Spinal cord (tissue), 10 donors: ENCODE data around the gene FOXE3. TPM values are rescaled to one million over a fixed set of nuclear protein-coding genes. Genes with fewer than 3 reads are reported as not detected.

Source experiments
- DNase-seq, 6 donors: peaks; one replicate each; pipeline versions ENCODE4 v3.0.0 to v3.0.0-alpha.2; 2013 to 2015; ENCODE audit warnings: low spot score in 6 of 6, low read depth in 4 of 6
- H3K27ac ChIP-seq: one replicate; pipeline ENCODE4 v1.5.1; 2013; ENCODE audit warnings: low read depth, low read length, control low read depth
- H3K27me3 ChIP-seq: one replicate; pipeline ENCODE4 v1.6.1; 2013; ENCODE audit warnings: low read length; ENCODE audit not compliant: control insufficient read depth, insufficient read depth
- H3K36me3 ChIP-seq: one replicate; pipeline ENCODE4 v1.6.1; 2013; ENCODE audit warnings: low read length; ENCODE audit not compliant: control insufficient read depth, insufficient read depth
- H3K4me1 ChIP-seq: one replicate; pipeline ENCODE4 v1.6.1; 2013; ENCODE audit warnings: low read length; ENCODE audit not compliant: control insufficient read depth, insufficient read depth
- H3K4me3 ChIP-seq: one replicate; pipeline ENCODE4 v1.5.1; 2013; ENCODE audit warnings: low read depth, low read length, control low read depth
- H3K9me3 ChIP-seq: one replicate; pipeline ENCODE4 v1.6.1; 2013; ENCODE audit warnings: low read length; ENCODE audit not compliant: control insufficient read depth, insufficient read depth
- whole genome bisulfite sequencing: methylation state at CpG from one replicate; pipeline ENCODE4 v1.1.5; 2013; ENCODE audit warnings: missing lambda C conversion rate; ENCODE audit not compliant: insufficient coverage; 5-methylcytosine and 5-hydroxymethylcytosine counted together
- polyA plus RNA-seq, 2 donors: library from polyadenylated mRNA; unstranded; fragments of 120-200 nt; gene quantifications; one replicate each; pipeline ENCODE4 v1.2.1, GENCODE V29; 2013; ENCODE audit not compliant: insufficient read length in 2 of 2
- total RNA-seq, 2 donors: library from RNA; depleted of rRNA in 1 of 2; stranded (reverse); fragments of 120-200 nt in 1 of 2; fragments of >200 nt in 1 of 2; gene quantifications; one replicate each; pipeline versions ENCODE4 v1.2.3 to v1.2.4, GENCODE V29; 2013 to 2014
- donor health status: healthy.

Gene FOXE3
- total and polyA plus RNA-seq, 4 donors = 0.08 to 0.11 TPM; not detected in 2

- peaks cover 37% of the 10 kb centered on the region for H3K4me1 ChIP-seq
- no peaks in the 10 kb centered on the region for H3K9me3 ChIP-seq
- DNase-seq = peak in 5 of 6 donors; percentile 69 to 96 (median 86)
- peak overlapping the region; percentile 30 for H3K27ac ChIP-seq
- H3K4me3 ChIP-seq = peak overlapping the region; percentile 24
- H3K27me3 ChIP-seq = peaks cover 77% of the 10 kb centered on the region
- no peaks in the 10 kb centered on the region for H3K36me3 ChIP-seq
- WGBS = 2% methylated on average over 31 of the region's 32 CpGs
Measured at GRCh38 chr1:47432071-47433036, 16.3 kb downstream of the FOXE3 start.

DNA sequence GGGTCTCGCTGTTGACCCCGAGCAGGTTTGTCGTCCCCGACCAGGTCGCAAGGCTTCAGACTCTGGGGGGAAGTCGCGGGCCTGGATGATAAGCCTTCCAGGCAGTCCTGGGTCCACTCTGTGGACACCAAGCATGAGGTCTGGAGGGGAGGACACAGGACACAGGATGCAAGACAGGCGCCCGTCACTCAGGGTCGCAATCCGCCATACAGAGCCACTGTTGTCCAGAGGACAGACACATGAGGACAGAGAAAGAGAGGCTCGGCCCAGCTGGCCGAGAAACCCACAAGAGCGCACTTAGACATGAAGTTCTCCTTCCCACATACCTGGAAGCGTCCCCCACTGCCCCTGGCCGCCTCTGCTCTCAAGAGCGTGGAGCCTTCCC lies 16.9 kb downstream of the FOXE3 start:
- Histone ChIP-seq H3K36me3 (no peaks in the 10 kb centered on the region), H3K27ac (peak overlapping the region; percentile 30), H3K9me3 (no peaks in the 10 kb centered on the region), H3K27me3 (peaks cover 81% of the 10 kb centered on the region), H3K4me1 (peaks cover 40% of the 10 kb centered on the region), H3K4me3 (peak overlapping the region; percentile 24)
- DNase-seq = no peak
- 7% methylated on average over 17 of the region's 17 CpGs for WGBS

DNA sequence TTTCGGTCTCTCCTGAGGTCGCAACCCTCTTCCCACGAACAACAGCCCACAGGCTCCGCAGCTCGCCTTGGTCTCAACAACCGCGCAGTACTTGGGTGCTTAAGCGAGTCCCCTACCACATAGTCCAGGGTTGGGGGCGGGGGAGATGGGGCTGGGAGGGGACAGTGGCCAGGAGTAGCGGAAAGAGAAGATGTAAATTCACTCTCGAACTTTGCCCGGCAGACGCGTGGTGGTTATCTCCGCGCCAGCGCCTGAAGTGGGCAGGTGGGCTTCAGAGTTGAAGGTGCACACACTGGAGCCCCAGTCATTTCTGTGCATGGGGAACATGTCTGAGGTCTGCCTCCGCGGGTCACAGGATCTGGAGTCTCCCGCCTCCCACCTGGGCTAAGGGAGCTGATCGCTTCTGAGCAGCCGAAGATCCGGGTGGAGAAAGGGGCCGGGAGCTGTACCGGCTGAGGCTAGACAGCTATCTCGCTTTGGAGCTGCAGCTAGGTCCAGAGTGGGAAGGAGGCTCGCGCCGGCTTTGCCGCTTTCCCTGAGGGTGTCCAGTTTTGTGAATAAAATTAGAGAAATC lies 17.5 kb downstream of the FOXE3 start:
- Histone ChIP-seq H3K27me3 (peaks cover 84% of the 10 kb centered on the region), H3K9me3 (no peaks in the 10 kb centered on the region), H3K27ac (no peak overlapping the region), H3K36me3 (no peaks in the 10 kb centered on the region), H3K4me3 (peak overlapping the region; percentile 32), H3K4me1 (peaks cover 40% of the 10 kb centered on the region)
- no peak for DNase-seq
- 5% methylated on average over 25 of the region's 30 CpGs for WGBS

GRCh38 chr1:47434051-47434842 lies 18.2 kb downstream of the FOXE3 start:
- Histone ChIP-seq H3K27me3 (peaks cover 82% of the 10 kb centered on the region), H3K4me3 (peak overlapping the region; percentile 32), H3K27ac (no peak overlapping the region), H3K4me1 (peaks cover 40% of the 10 kb centered on the region), H3K9me3 (no peaks in the 10 kb centered on the region), H3K36me3 (no peaks in the 10 kb centered on the region)
- DNase-seq = peak in 3 of 6 donors; percentile 54 to 89 (median 80)
- under 1% methylated on average over 43 of the region's 51 CpGs for WGBS

DNA sequence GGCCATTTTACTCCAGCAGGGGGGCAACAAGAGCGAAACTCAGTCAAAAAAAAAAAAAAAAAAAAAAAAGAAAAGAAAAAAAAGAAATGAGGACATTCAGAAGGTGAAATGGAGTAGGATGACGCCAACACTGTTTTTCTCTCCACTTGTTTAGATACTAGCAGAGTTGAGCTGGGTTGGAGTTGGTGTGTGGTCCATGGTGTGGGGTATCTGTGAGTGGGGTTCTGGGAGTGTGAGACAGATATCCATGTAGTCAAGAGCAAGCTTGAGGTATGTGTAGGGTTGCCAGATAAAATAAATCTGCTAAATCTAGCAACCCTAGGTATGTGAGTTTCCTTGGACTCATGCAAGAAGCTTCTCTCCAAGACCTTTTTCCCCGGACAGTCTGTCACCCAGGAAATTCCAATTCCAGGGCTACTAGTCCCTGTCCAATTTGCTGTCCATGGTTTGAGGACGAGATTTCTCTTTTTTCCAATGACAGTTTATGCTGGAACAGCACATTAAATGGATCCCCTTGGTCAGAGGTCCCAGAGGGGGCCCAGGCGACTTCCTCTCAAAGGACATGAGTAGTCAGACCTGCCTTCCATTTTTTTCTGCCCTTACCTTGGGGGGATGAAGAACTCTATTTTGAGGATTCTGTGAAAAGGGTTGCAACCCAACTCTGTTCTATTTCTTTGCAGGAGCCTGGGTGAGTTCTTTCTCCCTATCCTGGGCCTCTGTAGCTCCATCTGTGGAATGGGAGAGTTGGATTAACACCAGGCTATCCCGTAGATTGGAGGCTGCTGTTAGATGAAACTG lies 19.6 kb downstream of the FOXE3 start:
- no peak for DNase-seq
- peaks cover 92% of the 10 kb centered on the region for H3K27me3 ChIP-seq
- H3K36me3 ChIP-seq = no peaks in the 10 kb centered on the region
- no peak overlapping the region for H3K27ac ChIP-seq
- H3K9me3 ChIP-seq = no peaks in the 10 kb centered on the region
- 26% methylated on average over 3 of the region's 6 CpGs for WGBS
- peaks cover 44% of the 10 kb centered on the region for H3K4me1 ChIP-seq
- peak overlapping the region; percentile 58 for H3K4me3 ChIP-seq

DNA sequence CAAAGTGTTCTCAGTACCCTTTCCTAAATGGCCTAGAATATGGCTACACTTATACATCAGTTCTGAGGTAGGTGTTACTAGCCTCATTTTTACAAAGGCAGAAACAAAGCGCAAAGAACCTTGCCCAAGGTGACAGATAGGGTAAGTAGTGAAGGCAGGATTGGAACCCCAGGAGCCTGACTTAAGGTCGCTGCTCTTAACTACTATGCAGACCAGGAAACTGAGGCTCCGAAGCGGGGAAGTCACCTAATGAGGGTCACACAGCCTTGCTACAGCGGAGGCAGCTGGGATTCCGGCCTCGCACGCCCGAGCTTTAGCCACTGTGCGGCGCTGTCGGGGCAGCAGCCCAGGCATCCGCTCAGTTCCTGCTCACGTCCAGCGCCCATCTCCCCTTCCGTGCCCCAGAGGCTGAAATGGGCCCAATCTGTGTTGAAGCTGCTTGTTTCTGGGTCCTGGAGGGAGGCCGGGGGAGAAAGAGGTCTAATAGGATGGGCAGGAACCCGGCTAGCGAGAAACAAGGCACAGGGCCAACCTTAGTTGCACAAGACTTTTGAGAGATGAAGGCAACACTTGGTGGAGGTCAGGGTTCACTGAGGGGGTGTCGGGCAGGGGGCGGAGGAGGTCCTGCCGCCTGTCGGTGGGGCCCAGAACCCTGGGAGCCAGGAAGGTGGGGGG lies 20.4 kb downstream of the FOXE3 start:
- Histone ChIP-seq H3K4me3 (peak overlapping the region; percentile 58), H3K27ac (peak overlapping the region; percentile 54), H3K36me3 (no peaks in the 10 kb centered on the region), H3K9me3 (no peaks in the 10 kb centered on the region), H3K27me3 (peaks cover 92% of the 10 kb centered on the region), H3K4me1 (peaks cover 44% of the 10 kb centered on the region)
- DNase-seq = peak in 2 of 6 donors; percentile 58 to 78
- WGBS = 2% methylated on average over 18 of the region's 23 CpGs

DNA sequence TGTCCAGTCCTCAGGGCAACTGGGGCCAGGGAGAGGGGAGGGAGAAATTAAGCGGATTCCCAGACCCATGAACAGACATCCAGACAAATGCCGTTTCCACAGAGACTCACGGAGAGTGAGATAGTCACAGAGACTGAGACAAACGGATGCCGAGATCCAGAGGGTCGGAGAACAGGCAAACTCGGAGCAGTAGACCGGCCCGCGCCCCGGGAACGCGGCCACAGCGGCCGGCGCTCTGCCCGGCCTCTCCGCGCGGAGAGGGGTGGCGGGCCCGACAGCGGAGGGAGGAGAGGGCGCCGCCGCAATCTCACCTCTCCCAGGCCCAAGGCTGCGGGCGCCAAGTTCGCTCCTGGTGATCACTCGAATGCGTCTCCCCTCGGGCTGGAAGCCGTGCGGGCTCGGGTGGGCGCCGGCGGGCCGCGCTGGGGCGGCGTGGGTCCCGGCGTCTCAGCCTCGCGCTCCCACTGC lies 20.9 kb downstream of the FOXE3 start:
- DNase-seq = peak in 1 of 6 donors; percentile 56
- H3K27me3 ChIP-seq = peaks cover 92% of the 10 kb centered on the region
- WGBS = under 1% methylated on average over 45 of the region's 46 CpGs
- peak overlapping the region; percentile 58 for H3K4me3 ChIP-seq
- no peaks in the 10 kb centered on the region for H3K36me3 ChIP-seq
- H3K27ac ChIP-seq = peak overlapping the region; percentile 54
- no peaks in the 10 kb centered on the region for H3K9me3 ChIP-seq
- peaks cover 44% of the 10 kb centered on the region for H3K4me1 ChIP-seq

DNA sequence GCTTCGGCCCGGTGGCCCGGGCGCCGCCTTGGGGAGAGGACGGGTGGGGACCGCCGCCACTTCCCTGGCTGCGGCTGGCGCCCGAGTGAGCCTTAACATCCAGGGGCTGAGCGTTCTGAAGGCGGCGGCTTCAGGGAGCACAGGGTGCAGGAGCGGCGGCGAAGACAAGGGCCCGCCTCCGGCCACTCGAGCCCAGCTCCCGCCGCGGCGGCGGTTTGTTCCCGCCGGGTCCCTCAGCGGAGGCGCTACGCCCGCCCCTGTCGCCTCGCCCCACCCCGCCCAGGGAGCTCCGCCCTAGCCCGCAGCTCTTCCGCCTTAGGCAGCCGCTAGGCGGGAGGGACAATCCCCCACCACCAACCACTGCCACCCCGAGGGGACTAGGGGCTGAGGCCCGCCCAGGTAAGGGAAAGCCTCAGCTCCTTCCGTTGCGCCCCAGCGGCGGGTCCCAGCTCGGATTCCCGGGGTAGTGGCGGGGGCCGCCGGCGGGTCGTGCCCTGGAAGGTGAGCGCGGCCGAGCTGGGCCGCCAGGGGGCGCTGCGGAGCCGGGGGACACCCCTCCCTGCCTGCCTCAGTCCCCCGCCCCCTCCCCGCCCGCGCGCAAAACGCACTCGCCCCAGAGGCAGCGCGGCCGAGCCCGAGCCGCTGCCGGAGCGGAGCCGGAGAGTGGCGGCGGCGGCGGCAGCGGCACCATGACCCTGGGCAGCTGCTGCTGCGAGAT lies 21.5 kb downstream of the FOXE3 start, which contains the start of gene FOXD2:
FOXD2 (plus strand) TSS at position 598 of the 718 bp plus-strand sequence; CDS start at position 690, 92 bp downstream.
- no peaks in the 10 kb centered on the region for H3K9me3 ChIP-seq
- peak in 2 of 6 donors; percentile 52 to 87 for DNase-seq
- under 1% methylated on average over 78 of the region's 80 CpGs for WGBS
- H3K27me3 ChIP-seq = peaks cover 92% of the 10 kb centered on the region
- peak within 1 kb of the TSS; percentile 58 for H3K4me3 ChIP-seq
- H3K27ac ChIP-seq = peak within 1 kb of the TSS; percentile 84
- no peaks in the 10 kb centered on the region for H3K36me3 ChIP-seq
- H3K4me1 ChIP-seq = peaks cover 38% of the 10 kb centered on the region
